GM06990 (cell line): ENCODE results near the gene CCM2L.

ENCODE experiments used
- DNase-seq: peaks from one replicate; pipeline ENCODE4 v3.0.0-alpha.2; 2011; ENCODE audit not compliant: insufficient read length; ENCODE audit errors: extremely low read depth
- H3K27me3 ChIP-seq: replicated peaks from 2 replicates; pipeline ENCODE4 v1.6.0; 2011; ENCODE audit warnings: low read length; ENCODE audit not compliant: control insufficient read depth, insufficient read depth
- H3K36me3 ChIP-seq: 2 replicates; pipeline ENCODE4 v1.5.1; 2011; ENCODE audit warnings: low read length; ENCODE audit not compliant: control insufficient read depth, insufficient read depth
- H3K4me3 ChIP-seq: replicated peaks from 2 replicates; pipeline ENCODE4 v1.5.1; 2011; ENCODE audit warnings: low read depth, mild to moderate bottlenecking, control low read depth, low read length
- TF ChIP-seq, protein P1 (sequence below): IDR thresholded peaks from 2 replicates; pipeline ENCODE4 v1.5.1; 2011; ENCODE audit warnings: low read length, control low read depth, mild to moderate bottlenecking, inconsistent platforms; ENCODE audit not compliant: insufficient read depth, poor library complexity, severe bottlenecking

CCM2L gene

DNA sequence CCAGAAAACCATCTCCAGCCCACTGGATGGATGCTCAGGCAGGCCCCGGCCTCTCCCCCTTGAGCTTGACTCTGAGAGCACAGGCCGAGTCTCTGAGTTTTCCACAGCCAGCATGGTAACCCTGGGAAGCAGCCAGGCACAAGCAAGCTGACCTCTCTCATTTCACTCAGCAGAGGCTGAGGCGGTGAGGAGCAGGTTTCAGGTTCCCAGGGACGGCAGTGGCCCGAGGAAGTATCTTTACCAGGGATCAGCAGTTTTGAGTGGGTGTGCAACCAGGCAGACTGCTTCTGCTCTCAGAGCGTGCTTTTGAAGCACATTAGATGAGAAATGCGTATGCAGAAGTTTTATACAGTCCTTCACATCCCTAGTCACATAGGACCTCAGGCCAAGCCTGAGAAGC, 54.4 kb downstream of the CCM2L start:
- Histone ChIP-seq H3K36me3 (no peaks in the 10 kb centered on the region; the same call in 1 of the 2 replicates), H3K27me3 (no peaks in the 10 kb centered on the region), H3K4me3 (no peak overlapping the region)
- DNase-seq: peak; percentile 57
- TF ChIP-seq, protein P1, sequence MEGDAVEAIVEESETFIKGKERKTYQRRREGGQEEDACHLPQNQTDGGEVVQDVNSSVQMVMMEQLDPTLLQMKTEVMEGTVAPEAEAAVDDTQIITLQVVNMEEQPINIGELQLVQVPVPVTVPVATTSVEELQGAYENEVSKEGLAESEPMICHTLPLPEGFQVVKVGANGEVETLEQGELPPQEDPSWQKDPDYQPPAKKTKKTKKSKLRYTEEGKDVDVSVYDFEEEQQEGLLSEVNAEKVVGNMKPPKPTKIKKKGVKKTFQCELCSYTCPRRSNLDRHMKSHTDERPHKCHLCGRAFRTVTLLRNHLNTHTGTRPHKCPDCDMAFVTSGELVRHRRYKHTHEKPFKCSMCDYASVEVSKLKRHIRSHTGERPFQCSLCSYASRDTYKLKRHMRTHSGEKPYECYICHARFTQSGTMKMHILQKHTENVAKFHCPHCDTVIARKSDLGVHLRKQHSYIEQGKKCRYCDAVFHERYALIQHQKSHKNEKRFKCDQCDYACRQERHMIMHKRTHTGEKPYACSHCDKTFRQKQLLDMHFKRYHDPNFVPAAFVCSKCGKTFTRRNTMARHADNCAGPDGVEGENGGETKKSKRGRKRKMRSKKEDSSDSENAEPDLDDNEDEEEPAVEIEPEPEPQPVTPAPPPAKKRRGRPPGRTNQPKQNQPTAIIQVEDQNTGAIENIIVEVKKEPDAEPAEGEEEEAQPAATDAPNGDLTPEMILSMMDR: no peak

DNA sequence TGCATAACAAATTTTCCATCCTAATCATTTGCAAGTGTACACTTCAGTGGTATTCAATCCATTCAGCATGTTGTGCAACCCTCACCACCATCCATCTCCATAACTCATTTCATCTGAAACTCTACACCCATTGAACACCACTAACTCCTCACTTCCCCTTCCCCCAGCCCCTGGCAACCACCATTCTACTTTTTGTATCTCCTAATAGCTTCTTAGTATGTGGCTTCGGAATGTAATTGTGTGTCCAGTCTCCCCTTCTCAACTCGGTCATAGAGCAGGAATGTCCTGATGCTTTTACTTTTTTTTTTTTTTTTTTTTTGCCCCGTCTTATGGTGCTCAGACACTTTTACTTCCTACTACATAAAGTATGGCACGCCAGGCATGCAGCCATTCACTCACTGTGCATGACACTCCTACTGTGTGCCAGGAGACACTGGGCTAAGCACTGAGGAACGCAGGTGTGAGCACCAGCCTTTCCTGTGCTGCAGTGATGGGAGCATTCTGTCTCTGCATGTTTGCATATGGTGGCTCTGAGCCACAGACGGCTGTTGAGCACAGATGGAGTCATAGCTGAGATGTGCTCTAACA, 57.1 kb downstream of the CCM2L start:
- no peak for DNase-seq
- TF ChIP-seq, protein P1: no peak
- Histone ChIP-seq H3K4me3 (no peak overlapping the region), H3K36me3 (no peaks in the 10 kb centered on the region), H3K27me3 (no peaks in the 10 kb centered on the region)

DNA sequence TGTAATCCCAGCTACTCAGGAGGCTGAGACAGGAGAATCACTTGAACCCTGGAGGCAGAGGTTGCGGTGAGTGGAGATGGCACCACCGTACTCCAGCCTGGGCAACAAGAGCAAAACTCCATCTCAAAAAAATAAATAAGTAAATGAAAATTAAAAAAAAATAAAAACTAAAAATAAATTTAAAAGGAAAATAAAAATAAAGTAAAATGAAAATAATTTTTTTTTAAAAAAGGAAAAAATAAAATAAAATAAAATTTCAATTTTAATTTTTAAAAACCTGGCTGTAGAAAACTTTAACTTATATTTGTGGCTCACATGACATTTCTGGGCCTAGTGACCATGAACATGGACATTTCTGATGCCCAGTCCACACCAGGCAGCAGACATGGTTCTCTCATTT, 57.9 kb downstream of the CCM2L start:
- TF ChIP-seq, protein P1: no peak
- no peak overlapping the region for H3K4me3 ChIP-seq
- no peaks in the 10 kb centered on the region for H3K36me3 ChIP-seq
- H3K27me3 ChIP-seq: no peaks in the 10 kb centered on the region
- no peak for DNase-seq

DNA sequence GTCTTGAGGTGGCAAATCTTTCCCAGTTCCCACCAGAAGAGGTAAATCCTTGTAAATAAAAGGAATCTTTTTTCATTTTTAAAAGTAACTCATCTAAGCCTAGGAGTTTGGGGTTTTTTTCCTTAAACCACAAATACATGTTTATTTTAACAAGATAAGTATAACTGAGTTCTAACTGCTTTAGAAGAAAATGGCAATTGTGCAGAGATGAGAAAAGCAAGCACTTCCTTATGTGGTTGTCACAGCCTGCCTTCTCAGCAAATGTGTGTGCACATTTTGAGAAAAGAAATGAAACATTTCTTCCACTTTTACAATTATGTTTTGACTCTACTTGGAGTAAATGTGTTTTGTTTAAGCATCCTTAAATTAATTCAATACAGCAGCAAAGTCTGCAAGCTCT, 59.5 kb downstream of the CCM2L start:
- no peaks in the 10 kb centered on the region for H3K27me3 ChIP-seq
- TF ChIP-seq, protein P1: no peak
- no peak for DNase-seq
- H3K4me3 ChIP-seq: no peak overlapping the region
- no peaks in the 10 kb centered on the region for H3K36me3 ChIP-seq

DNA sequence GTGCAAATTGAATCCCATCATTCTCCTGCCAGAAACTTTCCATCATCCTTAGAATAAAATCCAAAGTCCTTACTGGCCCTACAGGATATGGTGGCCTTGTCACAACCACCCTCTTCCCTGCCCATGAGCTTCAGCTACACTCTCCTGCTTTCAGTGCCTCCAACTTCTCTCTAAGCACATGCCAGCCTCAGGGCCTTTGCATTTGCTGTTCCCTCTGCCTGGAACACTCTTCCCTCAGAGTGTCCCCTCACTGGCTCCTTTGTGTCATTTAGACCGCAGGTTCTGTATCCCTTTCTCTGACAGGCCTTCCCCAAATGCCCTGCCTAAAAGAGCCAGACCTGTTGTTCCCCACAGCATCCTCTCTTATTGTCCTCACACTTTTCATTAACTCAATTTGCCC, 60.0 kb downstream of the CCM2L start:
- no peaks in the 10 kb centered on the region for H3K36me3 ChIP-seq
- no peak overlapping the region for H3K4me3 ChIP-seq
- TF ChIP-seq, protein P1: no peak
- H3K27me3 ChIP-seq: no peaks in the 10 kb centered on the region
- DNase-seq: no peak

DNA sequence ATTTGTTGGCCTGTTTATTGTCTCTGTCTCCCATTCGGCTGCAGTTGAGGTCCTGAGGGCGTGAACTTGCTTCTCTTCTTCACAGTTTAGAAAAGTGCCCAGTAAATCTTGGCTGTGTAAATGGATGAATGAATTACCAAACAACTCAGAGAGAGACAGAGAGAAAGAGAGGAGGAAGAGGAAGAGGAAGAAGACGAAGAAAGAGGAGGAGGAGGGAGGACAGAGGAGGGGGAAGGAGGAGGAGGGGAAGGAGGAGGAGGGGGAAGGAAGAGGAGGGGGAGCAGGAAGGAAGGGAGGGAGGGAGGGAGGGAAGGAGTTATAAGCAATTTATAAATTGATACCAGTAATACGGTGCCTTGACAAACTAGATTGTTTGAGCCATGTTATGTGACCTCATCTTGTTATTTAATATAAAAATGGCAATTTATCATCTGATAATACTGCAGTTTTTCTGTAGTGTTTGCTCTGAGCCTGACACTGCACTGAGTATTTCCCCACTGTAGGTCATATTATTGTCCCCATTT, 60.5 kb downstream of the CCM2L start:
- TF ChIP-seq, protein P1: no peak
- Histone ChIP-seq H3K36me3 (no peaks in the 10 kb centered on the region), H3K27me3 (no peaks in the 10 kb centered on the region), H3K4me3 (no peak overlapping the region)
- DNase-seq: no peak
